ENCODE data around the gene KIFAP3. TPM values are rescaled to one million over a fixed set of nuclear protein-coding genes. Genes with fewer than 3 reads are reported as not detected.

Gene KIFAP3
- total RNA-seq, 6 experiments from 2014 or later = 5.9 to 9.2 (median 8.0) TPM

- H3K27me3 ChIP-seq = no peaks in the 10 kb centered on the region
- no peak overlapping the region for H3K4me3 ChIP-seq
- H3K4me1 ChIP-seq = no peaks in the 10 kb centered on the region
- H3K36me3 ChIP-seq = no peaks in the 10 kb centered on the region
- peaks cover 0 to 2% (median 0%) of the 10 kb centered on the region in 4 donors for H3K9me3 ChIP-seq
- ATAC-seq = no peak
- intact Hi-C loops (cut with DNase I) = no loop called here
- no peak for TF ChIP-seq POLR2A (IDR thresholded peaks at IDR 0.05)
- no peak for TF ChIP-seq CTCF (IDR thresholded peaks at IDR 0.05)
- no peak overlapping the region for H3K27ac ChIP-seq
- no CpG with 5 or more reads among the region's 4 CpGs for WGBS (ENCODE audit: insufficient coverage, low coverage, low lambda C conversion rate, missing lambda C conversion rate)
- DNase-seq = peak in 2 of 3 donors; percentile 33 to 39
These were observed 129.3 kb downstream of the KIFAP3 start for GRCh38 chr1:169945181-169945580.

- ATAC-seq (no peak), DNase-seq (no peak)
- Histone ChIP-seq H3K27ac (no peak overlapping the region), H3K9me3 (peaks cover 0 to 2% (median 0%) of the 10 kb centered on the region in 4 donors), H3K4me1 (no peaks in the 10 kb centered on the region), H3K4me3 (no peak overlapping the region), H3K36me3 (no peaks in the 10 kb centered on the region), H3K27me3 (no peaks in the 10 kb centered on the region)
- intact Hi-C loops (cut with DNase I) = no loop called here
- TF ChIP-seq POLR2A (IDR thresholded peaks at IDR 0.05) (no peak), CTCF (IDR thresholded peaks at IDR 0.05) (no peak)
- no CpG with 5 or more reads among the region's 3 CpGs for WGBS (ENCODE audit: insufficient coverage, low coverage, low lambda C conversion rate, missing lambda C conversion rate)
These were observed 129.9 kb downstream of the KIFAP3 start for GRCh38 chr1:169944621-169945020.

GRCh38 chr1:169943963-169944526 lies 130.4 kb downstream of the KIFAP3 start:
- peak in 1 of 3 donors; percentile 43 for DNase-seq
- no peak for ATAC-seq
- Histone ChIP-seq H3K4me1 (no peaks in the 10 kb centered on the region), H3K27me3 (no peaks in the 10 kb centered on the region), H3K9me3 (peaks cover 0 to 2% (median 0%) of the 10 kb centered on the region in 4 donors), H3K27ac (no peak overlapping the region), H3K4me3 (no peak overlapping the region), H3K36me3 (no peaks in the 10 kb centered on the region)
- intact Hi-C loops (cut with DNase I) = no loop called here
- 78% methylated on average over 4 of the region's 17 CpGs for WGBS (ENCODE audit: insufficient coverage, low coverage, low lambda C conversion rate, missing lambda C conversion rate)
- TF ChIP-seq POLR2A (IDR thresholded peaks at IDR 0.05) (no peak), CTCF (IDR thresholded peaks at IDR 0.05) (no peak)

- TF ChIP-seq POLR2A (IDR thresholded peaks at IDR 0.05) = no peak
- TF ChIP-seq CTCF (IDR thresholded peaks at IDR 0.05) = no peak
- intact Hi-C loops (cut with DNase I) = no loop called here
These were observed 132.3 kb downstream of the KIFAP3 start for GRCh38 chr1:169941982-169942830.

More at GRCh38 chr1:169941982-169942830, 132.3 kb downstream of the KIFAP3 start:
- Histone ChIP-seq H3K27me3 (no peaks in the 10 kb centered on the region), H3K9me3 (no peaks in the 10 kb centered on the region), H3K4me3 (no peak overlapping the region), H3K27ac (no peak overlapping the region), H3K4me1 (no peaks in the 10 kb centered on the region), H3K36me3 (no peaks in the 10 kb centered on the region)
- 96% methylated on average over 2 of the region's 2 CpGs for WGBS (ENCODE audit: insufficient coverage, low coverage, low lambda C conversion rate, missing lambda C conversion rate)
- DNase-seq (no peak), ATAC-seq (no peak)
